Fibroblast of lung (primary cell): Measurements from ENCODE around the gene ZNF227. TPM values are rescaled to one million over a fixed set of nuclear protein-coding genes. Genes with fewer than 3 reads are reported as not detected.
A peak's percentile ranks its signal among the peaks of the same experiment; 100 is the strongest.

Experiments used
- DNase-seq, 2 donors: peaks; one replicate each; pipeline versions ENCODE4 v3.0.0 to v3.0.0-alpha.2; 2010; ENCODE audit warnings: low read depth in 2 of 2
- H2AFZ ChIP-seq: 2 replicates; pipeline ENCODE4 v1.5.1; 2012; ENCODE audit warnings: low read length, control low read depth, inconsistent platforms
- H3K27ac ChIP-seq: 2 replicates; pipeline ENCODE4 v1.5.1; 2011; ENCODE audit warnings: low read length, control low read depth; ENCODE audit not compliant: insufficient read depth
- H3K27me3 ChIP-seq: 2 replicates; pipeline ENCODE4 v1.5.1; 2011; ENCODE audit warnings: mild to moderate bottlenecking, low read length; ENCODE audit not compliant: control insufficient read depth, insufficient read depth
- H3K36me3 ChIP-seq: 2 replicates; pipeline ENCODE4 v1.5.1; 2011; ENCODE audit warnings: low read length; ENCODE audit not compliant: control insufficient read depth, insufficient read depth
- H3K4me1 ChIP-seq: 2 replicates; pipeline ENCODE4 v1.5.1; 2011; ENCODE audit warnings: low read length; ENCODE audit not compliant: control insufficient read depth, insufficient read depth; ENCODE audit errors: extremely low read depth
- H3K4me2 ChIP-seq: 2 replicates; pipeline ENCODE4 v1.5.1; 2011; ENCODE audit warnings: low read length, control low read depth; ENCODE audit not compliant: insufficient read depth; ENCODE audit errors: extremely low read depth
- H3K4me3 ChIP-seq, 4 experiments: fragments of 200-600 bp in 1 of 4; sonication (generic) in 1 of 4; replicated peaks in 1 of 4; 2 replicates each; pipeline ENCODE4 v1.5.1; 2011 to 2016; ENCODE audit warnings: low read length in 4 of 4, low read depth in 3 of 4, mild to moderate bottlenecking in 3 of 4, control low read depth in 2 of 4, inconsistent platforms in 1 of 4, mixed read lengths in 1 of 4; ENCODE audit not compliant: insufficient read depth in 1 of 4; ENCODE audit errors: control extremely low read depth in 1 of 4
- H3K79me2 ChIP-seq: 2 replicates; pipeline ENCODE4 v1.5.1; 2012; ENCODE audit warnings: mild to moderate bottlenecking, low read length, inconsistent platforms; ENCODE audit not compliant: control insufficient read depth, insufficient read depth
- H3K9ac ChIP-seq: 2 replicates; pipeline ENCODE4 v1.5.1; 2011; ENCODE audit warnings: mild to moderate bottlenecking, low read length, control low read depth; ENCODE audit not compliant: insufficient read depth
- H3K9me3 ChIP-seq: 2 replicates; pipeline ENCODE4 v1.5.1; 2012; ENCODE audit warnings: low read depth, low read length; ENCODE audit not compliant: control insufficient read depth, insufficient read depth
- H4K20me1 ChIP-seq: 2 replicates; pipeline ENCODE4 v1.5.1; 2011; ENCODE audit warnings: low read length; ENCODE audit not compliant: control insufficient read depth, insufficient read depth; ENCODE audit errors: extremely low read depth
- EZH2 ChIP-seq: IDR thresholded peaks from 2 replicates; pipeline ENCODE4 v1.5.1; 2012; ENCODE audit warnings: low read length, control low read depth, mild to moderate bottlenecking; ENCODE audit errors: missing control alignments
- polyA plus RNA-seq, 2 donors: library from polyadenylated mRNA; depleted of rRNA in 1 of 2; stranded (reverse) in 1 of 2; unstranded in 1 of 2; fragments of >200 nt; gene quantifications; 2 replicates each; pipeline ENCODE4 v1.2.1, GENCODE V29; 2011 to 2012; ENCODE audit warnings: missing spikeins in 1 of 2
- total RNA-seq: library from RNA; depleted of rRNA; stranded (reverse); fragments of >200 nt; gene quantifications from 2 replicates; pipeline ENCODE4 v1.2.1, GENCODE V29; 2014
- TF ChIP-seq, protein P1 (sequence below), 2 donors: IDR thresholded peaks in 1 of 2; conservative IDR thresholded peaks in 1 of 2; 1 replicate in 1 of 2; 2 replicates in 1 of 2; pipeline ENCODE4 v1.5.1; 2011 to 2012; ENCODE audit warnings: low read length in 2 of 2, control low read depth in 1 of 2, inconsistent platforms in 1 of 2, low read depth in 1 of 2, mild to moderate bottlenecking in 1 of 2

The ZNF227 gene
- total and polyA plus RNA-seq, 2 donors (not counting 1 experiment from before 2014, with no cell fraction given), result 9.9 to 32.0 TPM

DNA sequence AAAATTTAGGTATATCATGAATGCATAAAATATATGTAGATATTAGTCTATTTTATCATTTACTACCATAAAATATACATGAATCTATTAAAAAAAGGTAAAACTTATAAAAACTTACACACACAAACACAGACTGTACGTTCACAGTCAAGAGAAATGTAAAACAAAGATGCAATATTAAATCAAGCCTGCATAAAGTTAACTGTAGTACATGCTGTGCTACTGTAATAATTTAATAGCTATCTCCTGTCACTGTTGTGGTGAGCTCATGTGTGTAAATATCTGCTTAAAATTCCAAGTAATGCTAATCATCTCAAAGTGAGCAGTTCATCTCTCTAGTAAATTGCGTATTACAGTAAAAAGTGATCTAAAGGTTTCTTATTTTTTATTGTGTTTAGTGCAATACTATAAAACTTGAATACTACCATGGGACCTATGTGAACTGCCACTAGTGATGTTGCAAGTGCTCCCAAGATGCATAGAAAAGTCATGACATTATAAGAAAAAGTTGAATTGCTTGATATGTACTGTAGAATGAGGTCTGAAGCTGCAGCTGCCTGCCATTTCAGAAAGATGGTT lies 46.6 kb downstream of the ZNF227 start:
- H3K79me2 ChIP-seq, result no peaks in the 10 kb centered on the region
- no peak overlapping the region for H3K27ac ChIP-seq
- H2AFZ ChIP-seq, result no peak overlapping the region
- TF ChIP-seq EZH2, result no peak
- TF ChIP-seq, protein P1, sequence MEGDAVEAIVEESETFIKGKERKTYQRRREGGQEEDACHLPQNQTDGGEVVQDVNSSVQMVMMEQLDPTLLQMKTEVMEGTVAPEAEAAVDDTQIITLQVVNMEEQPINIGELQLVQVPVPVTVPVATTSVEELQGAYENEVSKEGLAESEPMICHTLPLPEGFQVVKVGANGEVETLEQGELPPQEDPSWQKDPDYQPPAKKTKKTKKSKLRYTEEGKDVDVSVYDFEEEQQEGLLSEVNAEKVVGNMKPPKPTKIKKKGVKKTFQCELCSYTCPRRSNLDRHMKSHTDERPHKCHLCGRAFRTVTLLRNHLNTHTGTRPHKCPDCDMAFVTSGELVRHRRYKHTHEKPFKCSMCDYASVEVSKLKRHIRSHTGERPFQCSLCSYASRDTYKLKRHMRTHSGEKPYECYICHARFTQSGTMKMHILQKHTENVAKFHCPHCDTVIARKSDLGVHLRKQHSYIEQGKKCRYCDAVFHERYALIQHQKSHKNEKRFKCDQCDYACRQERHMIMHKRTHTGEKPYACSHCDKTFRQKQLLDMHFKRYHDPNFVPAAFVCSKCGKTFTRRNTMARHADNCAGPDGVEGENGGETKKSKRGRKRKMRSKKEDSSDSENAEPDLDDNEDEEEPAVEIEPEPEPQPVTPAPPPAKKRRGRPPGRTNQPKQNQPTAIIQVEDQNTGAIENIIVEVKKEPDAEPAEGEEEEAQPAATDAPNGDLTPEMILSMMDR (conservative IDR thresholded peaks at IDR 0.05 in 1 of 2, IDR thresholded peaks at IDR 0.05 in 1 of 2; ENCODE audit: low read depth in 1 of 2, low read length in 2 of 2), result no peak
- no peaks in the 10 kb centered on the region for H3K9me3 ChIP-seq
- H3K36me3 ChIP-seq, result no peaks in the 10 kb centered on the region
- no peak overlapping the region for H3K9ac ChIP-seq
- H3K27me3 ChIP-seq, result no peaks in the 10 kb centered on the region
- H3K4me3 ChIP-seq, result peak overlapping the region in 1 of 4 experiments; percentile 80
- H3K4me1 ChIP-seq, result no peaks in the 10 kb centered on the region
- no peak overlapping the region for H3K4me2 ChIP-seq
- no peak for DNase-seq
- no peaks in the 10 kb centered on the region for H4K20me1 ChIP-seq

DNA sequence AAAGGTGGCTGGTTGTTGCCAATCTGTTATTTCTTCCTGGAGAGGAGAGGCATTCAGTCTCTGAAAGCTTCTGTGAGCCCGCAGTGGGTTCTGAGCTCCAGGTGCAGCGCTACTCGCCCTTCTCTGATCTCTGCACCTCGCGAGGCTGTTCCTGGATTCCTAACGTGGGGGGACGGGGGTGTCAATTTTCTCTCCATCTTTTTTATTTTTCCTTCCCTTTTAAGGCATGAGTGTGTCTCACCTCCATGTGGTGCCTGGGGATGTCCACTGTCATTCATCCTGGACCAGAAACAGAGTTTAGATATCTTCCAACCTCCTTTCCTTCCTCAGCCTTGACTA lies 48.0 kb downstream of the ZNF227 start:
- Histone ChIP-seq H3K27ac (no peak overlapping the region), H3K9me3 (no peaks in the 10 kb centered on the region), H3K4me3 (peak overlapping the region; percentile 52 to 80 (median 68)), H3K9ac (no peak overlapping the region), H3K27me3 (no peaks in the 10 kb centered on the region), H3K4me1 (no peaks in the 10 kb centered on the region), H3K36me3 (no peaks in the 10 kb centered on the region), H3K79me2 (no peaks in the 10 kb centered on the region), H3K4me2 (peak overlapping the region; percentile 61), H2AFZ (peak overlapping the region; percentile 96), H4K20me1 (no peaks in the 10 kb centered on the region)
- TF ChIP-seq, protein P1 (conservative IDR thresholded peaks at IDR 0.05 in 1 of 2, IDR thresholded peaks at IDR 0.05 in 1 of 2; ENCODE audit: low read depth in 1 of 2, low read length in 2 of 2), result no peak
- no peak for TF ChIP-seq EZH2
- DNase-seq, result no peak

DNA sequence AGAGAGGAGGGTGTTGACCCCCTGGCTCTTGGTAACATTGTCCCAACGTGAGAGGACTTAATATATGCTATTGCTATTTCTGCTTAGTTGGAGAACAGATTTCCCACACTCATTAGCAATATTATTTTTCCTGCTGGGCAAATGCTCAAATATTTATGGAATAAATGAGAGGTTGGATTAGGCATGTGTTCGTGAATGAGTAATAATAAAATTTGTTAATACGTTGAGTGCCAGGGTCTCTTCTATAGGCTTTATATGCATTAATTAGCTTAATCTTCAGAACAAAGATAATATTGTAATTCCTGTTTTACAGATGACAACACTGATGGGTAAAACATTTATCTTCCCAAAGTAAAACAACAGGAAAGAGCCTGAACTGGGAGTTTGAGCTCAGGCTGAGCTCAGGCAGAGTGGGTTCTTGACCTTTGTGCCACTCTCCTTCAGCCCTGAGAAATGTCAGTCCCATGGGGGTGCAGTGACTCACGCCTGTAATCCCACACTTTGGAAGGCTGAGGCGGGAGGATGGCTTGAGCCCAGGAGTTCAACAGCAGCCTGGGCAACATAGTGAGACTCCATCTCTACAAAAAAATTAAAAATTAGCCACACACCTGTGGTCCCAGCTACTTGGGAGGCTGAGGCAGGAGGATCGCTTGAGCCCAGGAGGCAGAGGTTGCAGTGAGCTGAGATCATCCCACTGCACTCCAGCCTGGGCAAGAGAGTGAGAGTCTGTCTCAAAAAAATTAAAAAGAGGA lies 48.5 kb downstream of the ZNF227 start:
- no peak for DNase-seq
- no peak overlapping the region for H3K27ac ChIP-seq
- no peaks in the 10 kb centered on the region for H3K4me1 ChIP-seq
- peak overlapping the region; percentile 17 for H2AFZ ChIP-seq
- peak overlapping the region; percentile 61 for H3K4me2 ChIP-seq
- no peak for TF ChIP-seq EZH2
- TF ChIP-seq, protein P1 (conservative IDR thresholded peaks at IDR 0.05 in 1 of 2, IDR thresholded peaks at IDR 0.05 in 1 of 2; ENCODE audit: low read depth in 1 of 2, low read length in 2 of 2), result no peak
- H4K20me1 ChIP-seq, result no peaks in the 10 kb centered on the region
- H3K9me3 ChIP-seq, result no peaks in the 10 kb centered on the region
- H3K79me2 ChIP-seq, result no peaks in the 10 kb centered on the region
- peak overlapping the region in 2 of 4 experiments; percentile 70 to 80 for H3K4me3 ChIP-seq
- no peaks in the 10 kb centered on the region for H3K27me3 ChIP-seq
- H3K36me3 ChIP-seq, result no peaks in the 10 kb centered on the region
- no peak overlapping the region for H3K9ac ChIP-seq
